Stimulated activated CD8-positive, alpha-beta memory T cell treated with anti-CD3 and anti-CD28 coated beads, Interleukin-2, amount 100 ng/mL, for 1 hour (primary cell): ENCODE results near the gene FBXO7.
A peak's percentile ranks its signal among the peaks of the same experiment; 100 is the strongest.

Source experiments
- DNase-seq, 2 donors: peaks; one replicate each; pipeline ENCODE4 v3.0.0-alpha.2; 2020; ENCODE audit warnings: low read depth in 2 of 2

Gene FBXO7

GRCh38 chr22:32490279-32490678 is 15.7 kb downstream of the FBXO7 start:
- no peak for DNase-seq

GRCh38 chr22:32492111-32492510 is 17.5 kb downstream of the FBXO7 start:
- no peak for DNase-seq

- no peak for DNase-seq
Observed at GRCh38 chr22:32493551-32493950, 18.9 kb downstream of the FBXO7 start.

GRCh38 chr22:32494971-32495370 is 20.4 kb downstream of the FBXO7 start:
- DNase-seq = no peak

- DNase-seq = no peak
Observed at GRCh38 chr22:32499666-32500065, 25.1 kb downstream of the FBXO7 start.

GRCh38 chr22:32501836-32502752 is 27.5 kb downstream of the FBXO7 start:
- DNase-seq = no peak

- no peak for DNase-seq
Observed at GRCh38 chr22:32509045-32509444, 34.4 kb downstream of the FBXO7 start.

GRCh38 chr22:32511274-32511673 is 36.7 kb downstream of the FBXO7 start:
- DNase-seq = no peak

GRCh38 chr22:32511776-32512175 is 37.2 kb downstream of the FBXO7 start:
- no peak for DNase-seq

GRCh38 chr22:32512267-32512982 is 37.8 kb downstream of the FBXO7 start:
- no peak for DNase-seq

- no peak for DNase-seq
Observed at GRCh38 chr22:32515084-32515483, 40.5 kb downstream of the FBXO7 start.

GRCh38 chr22:32517488-32517887 is 42.9 kb downstream of the FBXO7 start:
- DNase-seq = no peak

GRCh38 chr22:32517921-32518320 is 43.3 kb downstream of the FBXO7 start:
- DNase-seq = no peak

- DNase-seq = no peak
Observed at GRCh38 chr22:32518381-32518780, 43.8 kb downstream of the FBXO7 start.

GRCh38 chr22:32518848-32519247 is 44.2 kb downstream of the FBXO7 start:
- DNase-seq = no peak

GRCh38 chr22:32520612-32521011 is 46.0 kb downstream of the FBXO7 start:
- no peak for DNase-seq

- no peak for DNase-seq
Observed at GRCh38 chr22:32522237-32522636, 47.6 kb downstream of the FBXO7 start.

GRCh38 chr22:32527756-32528155 is 53.1 kb downstream of the FBXO7 start:
- DNase-seq = no peak

GRCh38 chr22:32528316-32528715 is 53.7 kb downstream of the FBXO7 start:
- DNase-seq = no peak

- peak; percentile 21 to 31 for DNase-seq
Observed at GRCh38 chr22:32528984-32529982, 54.7 kb downstream of the FBXO7 start.

GRCh38 chr22:32531228-32531627 is 56.6 kb downstream of the FBXO7 start:
- DNase-seq = no peak
